Neural cell (in vitro differentiated cells): ENCODE data around the gene FRY. TPM values are rescaled to one million over a fixed set of nuclear protein-coding genes. Genes with fewer than 3 reads are reported as not detected.

Experiments used
- H2AFZ ChIP-seq: fragments of 200-600, 300-800 bp; sonication (generic), shearing (Covaris generic); 2 replicates; pipeline ENCODE4 v1.6.0; 2014; ENCODE audit warnings: low read depth, mild to moderate bottlenecking, antibody characterized with exemption, low read length, moderate library complexity
- H3F3A ChIP-seq: fragments of 200-600 bp; shearing (Covaris generic); 2 replicates; pipeline ENCODE4 v1.6.1; 2016; ENCODE audit warnings: mild to moderate bottlenecking, moderate library complexity, mixed read lengths, antibody characterized with exemption, low read length; ENCODE audit not compliant: insufficient read depth, poor library complexity, severe bottlenecking
- H3K27ac ChIP-seq: fragments of 200-600, 300-800 bp; sonication (generic), shearing (Covaris generic); 2 replicates; pipeline ENCODE4 v1.5.1; 2014; ENCODE audit warnings: mild to moderate bottlenecking, low read length, moderate library complexity
- H3K27me3 ChIP-seq: fragments of 300-800, 200-600 bp; sonication (generic), shearing (Covaris generic); 2 replicates; pipeline ENCODE4 v1.6.0; 2014; ENCODE audit warnings: mild to moderate bottlenecking, low read depth, low read length, moderate library complexity; ENCODE audit not compliant: insufficient read depth
- H3K36me3 ChIP-seq: fragments of 300-800, 200-600 bp; sonication (generic), shearing (Covaris generic); 2 replicates; pipeline ENCODE4 v1.5.1; 2014; ENCODE audit warnings: mild to moderate bottlenecking, antibody characterized with exemption, low read length, moderate library complexity; ENCODE audit not compliant: insufficient read depth
- H3K4me2 ChIP-seq: fragments of 300-800, 200-600 bp; sonication (generic), shearing (Covaris generic); 2 replicates; pipeline ENCODE4 v1.6.0; 2014; ENCODE audit warnings: mild to moderate bottlenecking, low read length
- H3K4me3 ChIP-seq: fragments of 300-800, 200-600 bp; sonication (generic), shearing (Covaris generic); 2 replicates; pipeline ENCODE4 v1.5.1; 2014; ENCODE audit warnings: mild to moderate bottlenecking, low read length, moderate library complexity
- H3K79me2 ChIP-seq: fragments of 200-600 bp; shearing (Covaris generic); replicated peaks from 2 replicates; pipeline ENCODE4 v1.6.0; 2014; ENCODE audit warnings: mild to moderate bottlenecking, low read length, moderate library complexity; ENCODE audit not compliant: insufficient read depth
- H3K9ac ChIP-seq: fragments of 300-800, 200-600 bp; sonication (generic), shearing (Covaris generic); 2 replicates; pipeline ENCODE4 v1.6.1; 2016; ENCODE audit warnings: mild to moderate bottlenecking, low read length, mixed read lengths
- H3K9me2 ChIP-seq: fragments of 200-600 bp; shearing (Covaris generic); 2 replicates; pipeline ENCODE4 v1.6.1; 2016; ENCODE audit warnings: mild to moderate bottlenecking, low read length, mixed read lengths; ENCODE audit not compliant: insufficient read depth
- H3K9me3 ChIP-seq: fragments of 200-600, 300-800 bp; sonication (generic), shearing (Covaris generic); 2 replicates; pipeline ENCODE4 v1.6.1; 2016; ENCODE audit warnings: mild to moderate bottlenecking, mixed run types, low read length, moderate library complexity, mixed read lengths
- H4K20me1 ChIP-seq: fragments of 200-600 bp; shearing (Covaris generic); 2 replicates; pipeline ENCODE4 v1.6.1; 2016; ENCODE audit warnings: mild to moderate bottlenecking, mixed run types; ENCODE audit not compliant: insufficient read depth
- CTCF ChIP-seq: fragments of 450-650 bp; IDR thresholded peaks from 2 replicates; pipeline ENCODE4 v1.5.1; 2014; ENCODE audit warnings: antibody characterized with exemption, mild to moderate bottlenecking, moderate library complexity; ENCODE audit not compliant: poor library complexity, severe bottlenecking
- EP300 ChIP-seq: fragments of 450-650 bp; conservative IDR thresholded peaks from 2 replicates; pipeline ENCODE4 v1.6.1; 2014; ENCODE audit warnings: antibody characterized with exemption, mild to moderate bottlenecking, moderate library complexity; ENCODE audit not compliant: poor library complexity, severe bottlenecking
- EZH2 ChIP-seq: fragments of 200-600, 300-800 bp; shearing (Covaris generic), sonication (generic); IDR thresholded peaks from 2 replicates; pipeline ENCODE4 v1.6.1; 2014; ENCODE audit warnings: antibody characterized with exemption, low read length, borderline replicate concordance, mild to moderate bottlenecking; ENCODE audit not compliant: insufficient read depth, poor library complexity, severe bottlenecking
- MXI1 ChIP-seq: fragments of 450-650 bp; conservative IDR thresholded peaks from 2 replicates; pipeline ENCODE4 v1.6.1; 2014; ENCODE audit warnings: antibody characterized with exemption, mild to moderate bottlenecking; ENCODE audit not compliant: poor library complexity, severe bottlenecking
- POLR2AphosphoS5 ChIP-seq: IDR thresholded peaks from 2 replicates; pipeline ENCODE4 v1.6.1; 2012
- RAD21 ChIP-seq: fragments of 450-650 bp; conservative IDR thresholded peaks from 2 replicates; pipeline ENCODE4 v1.6.1; 2014; ENCODE audit warnings: antibody characterized with exemption, mild to moderate bottlenecking, moderate library complexity
- REST ChIP-seq: IDR thresholded peaks from 2 replicates; pipeline ENCODE4 v1.6.1; 2012; ENCODE audit warnings: borderline replicate concordance
- SMC3 ChIP-seq: fragments of 450-650 bp; conservative IDR thresholded peaks from 2 replicates; pipeline ENCODE4 v1.6.1; 2014; ENCODE audit warnings: antibody characterized with exemption, mild to moderate bottlenecking, moderate library complexity; ENCODE audit not compliant: poor library complexity
- TAF1 ChIP-seq: IDR thresholded peaks from 2 replicates; pipeline ENCODE4 v1.6.1; 2012; ENCODE audit warnings: low read depth
- polyA plus RNA-seq: library from polyadenylated mRNA; depleted of rRNA; stranded (reverse); fragments of >200 nt; gene quantifications from 2 replicates; pipeline ENCODE4 v1.2.3, GENCODE V29; 2014

Gene FRY
- polyA plus RNA-seq, 1 donor from 2014 or later: 49.3 TPM

- H3K79me2 ChIP-seq: no peaks in the 10 kb centered on the region
- no peak overlapping the region for H3K9ac ChIP-seq
- peaks cover 14% of the 10 kb centered on the region for H3K36me3 ChIP-seq
- no peak overlapping the region for H2AFZ ChIP-seq
- no peaks in the 10 kb centered on the region for H3K9me2 ChIP-seq
- no peaks in the 10 kb centered on the region for H3K9me3 ChIP-seq
- H3K4me3 ChIP-seq: no peak overlapping the region
- no peak for TF ChIP-seq EZH2
- H3K4me2 ChIP-seq: no peak overlapping the region
- H4K20me1 ChIP-seq: no peaks in the 10 kb centered on the region
- H3K27me3 ChIP-seq: no peaks in the 10 kb centered on the region
- no peaks in the 10 kb centered on the region for H3F3A ChIP-seq
- H3K27ac ChIP-seq: no peak overlapping the region
These were observed 102.9 kb downstream of the FRY start for GRCh38 chr13:32134241-32135055.

DNA sequence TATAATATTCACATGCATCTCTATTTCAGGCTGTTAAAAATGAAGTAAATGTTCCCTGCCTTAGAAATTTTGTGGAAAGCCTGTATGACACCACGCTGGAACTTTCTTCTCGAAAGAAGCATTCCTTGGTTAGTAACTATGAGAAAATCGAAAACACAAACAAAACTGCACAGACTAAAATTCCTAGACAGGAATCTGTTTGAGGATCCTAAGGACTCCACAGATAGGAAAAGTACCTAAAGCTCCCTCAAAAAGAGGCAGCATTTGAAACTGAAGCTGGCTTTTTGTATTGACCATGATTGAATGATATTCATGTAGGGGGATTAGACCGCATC, 103.4 kb downstream of the FRY start:
- Histone ChIP-seq H2AFZ (no peak overlapping the region), H3K4me2 (no peak overlapping the region), H3K27ac (no peak overlapping the region), H3K9me2 (no peaks in the 10 kb centered on the region), H3K27me3 (no peaks in the 10 kb centered on the region), H3K9me3 (no peaks in the 10 kb centered on the region), H4K20me1 (no peaks in the 10 kb centered on the region), H3K4me3 (no peak overlapping the region), H3F3A (no peaks in the 10 kb centered on the region), H3K36me3 (peaks cover 14% of the 10 kb centered on the region), H3K9ac (no peak overlapping the region), H3K79me2 (no peaks in the 10 kb centered on the region)
- TF ChIP-seq EP300 (no peak), SMC3 (no peak), MXI1 (no peak), TAF1 (no peak), EZH2 (no peak), POLR2AphosphoS5 (no peak), RAD21 (no peak), CTCF (no peak), REST (no peak)

DNA sequence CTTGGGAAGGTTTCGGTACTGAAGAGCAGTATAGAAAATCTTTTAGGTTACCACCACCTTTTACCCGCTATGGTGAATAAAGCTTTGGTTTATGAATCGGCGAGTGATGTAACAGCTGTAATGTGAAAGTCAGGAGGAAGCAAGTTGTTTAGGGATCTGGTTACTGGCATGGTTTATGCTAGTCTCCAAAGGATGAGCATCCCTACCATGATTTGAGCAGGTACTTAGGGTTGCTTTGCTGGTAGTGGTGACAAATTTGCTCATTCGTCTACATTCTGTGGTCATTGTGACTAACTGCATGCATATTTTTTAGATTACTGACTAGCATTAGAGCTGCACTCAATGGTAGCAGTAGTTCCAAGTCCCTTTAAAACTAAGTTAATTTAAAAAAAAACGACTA, 104.1 kb downstream of the FRY start:
- H3K4me3 ChIP-seq: no peak overlapping the region
- no peaks in the 10 kb centered on the region for H4K20me1 ChIP-seq
- no peak overlapping the region for H3K9ac ChIP-seq
- H3K36me3 ChIP-seq: peaks cover 14% of the 10 kb centered on the region
- no peaks in the 10 kb centered on the region for H3F3A ChIP-seq
- no peak overlapping the region for H2AFZ ChIP-seq
- no peak overlapping the region for H3K4me2 ChIP-seq
- no peak overlapping the region for H3K27ac ChIP-seq
- H3K9me2 ChIP-seq: no peaks in the 10 kb centered on the region
- no peak for TF ChIP-seq CTCF
- TF ChIP-seq EZH2: no peak
- no peak for TF ChIP-seq EP300
- no peak for TF ChIP-seq MXI1
- no peak for TF ChIP-seq SMC3
- TF ChIP-seq RAD21: no peak
- TF ChIP-seq POLR2AphosphoS5: no peak
- TF ChIP-seq TAF1: no peak
- no peak for TF ChIP-seq REST
- H3K79me2 ChIP-seq: no peaks in the 10 kb centered on the region
- H3K27me3 ChIP-seq: no peaks in the 10 kb centered on the region
- H3K9me3 ChIP-seq: no peaks in the 10 kb centered on the region
